Thoracic aorta (tissue), 2 donors: ENCODE data around the gene COA7. TPM values are rescaled to one million over a fixed set of nuclear protein-coding genes. Genes with fewer than 3 reads are reported as not detected.
"Not testable (repeated sequence)": the region's sequence is repeated elsewhere in the genome, so short reads cannot be mapped to it uniquely, and the experiment has no call there.

Experiments used
- ATAC-seq: fragments of 150-250 bp; one replicate; pipeline ENCODE4 v1.8.0; 2017; ENCODE audit warnings: low read depth; ENCODE audit not compliant: insufficient number of reproducible peaks, low FRiP score
- DNase-seq: peaks from one replicate; pipeline ENCODE4 v3.0.0-alpha.2; 2020; ENCODE audit warnings: low spot score
- H3K27ac ChIP-seq, 2 donors: fragments of 200-600 bp; sonication (generic); 1 replicate in 1 of 2; 2 replicates in 1 of 2; pipeline ENCODE4 v1.5.1; 2016; ENCODE audit warnings: mild to moderate bottlenecking in 2 of 2, moderate library complexity in 2 of 2
- H3K27me3 ChIP-seq: fragments of 200-600 bp; sonication (generic); replicated peaks from 2 replicates; pipeline ENCODE4 v1.6.0; 2016; ENCODE audit warnings: mild to moderate bottlenecking; ENCODE audit not compliant: insufficient read depth
- H3K36me3 ChIP-seq: fragments of 200-600 bp; sonication (generic); one replicate; pipeline ENCODE4 v1.5.1; 2016
- H3K4me1 ChIP-seq, 2 donors: fragments of 200-600 bp; sonication (generic); 1 replicate in 1 of 2; 2 replicates in 1 of 2; pipeline versions ENCODE4 v1.5.1 to v1.6.0; 2016; ENCODE audit warnings: low read depth in 2 of 2, mild to moderate bottlenecking in 1 of 2; ENCODE audit not compliant: control insufficient read depth in 1 of 2
- H3K4me3 ChIP-seq: fragments of 200-600 bp; sonication (generic); 2 replicates; pipeline ENCODE4 v1.5.1; 2016; ENCODE audit warnings: mild to moderate bottlenecking
- H3K9me3 ChIP-seq: fragments of 200-600 bp; sonication (generic); 2 replicates; pipeline ENCODE4 v1.5.1; 2016
- total RNA-seq, 2 donors: library from RNA; depleted of rRNA; stranded (reverse); fragments of >200 nt; gene quantifications; one replicate each; pipeline versions ENCODE4 v1.1.0 to v1.2.3, GENCODE V29; 2016
- TF ChIP-seq, protein P1 (sequence below): fragments of 200-600 bp; sonication (generic); IDR thresholded peaks from one replicate; pipeline ENCODE4 v1.5.1; 2019; ENCODE audit warnings: antibody characterized with exemption

COA7 gene
- total RNA-seq, 2 donors from 2014 or later, result 4.6 to 9.9 TPM

DNA sequence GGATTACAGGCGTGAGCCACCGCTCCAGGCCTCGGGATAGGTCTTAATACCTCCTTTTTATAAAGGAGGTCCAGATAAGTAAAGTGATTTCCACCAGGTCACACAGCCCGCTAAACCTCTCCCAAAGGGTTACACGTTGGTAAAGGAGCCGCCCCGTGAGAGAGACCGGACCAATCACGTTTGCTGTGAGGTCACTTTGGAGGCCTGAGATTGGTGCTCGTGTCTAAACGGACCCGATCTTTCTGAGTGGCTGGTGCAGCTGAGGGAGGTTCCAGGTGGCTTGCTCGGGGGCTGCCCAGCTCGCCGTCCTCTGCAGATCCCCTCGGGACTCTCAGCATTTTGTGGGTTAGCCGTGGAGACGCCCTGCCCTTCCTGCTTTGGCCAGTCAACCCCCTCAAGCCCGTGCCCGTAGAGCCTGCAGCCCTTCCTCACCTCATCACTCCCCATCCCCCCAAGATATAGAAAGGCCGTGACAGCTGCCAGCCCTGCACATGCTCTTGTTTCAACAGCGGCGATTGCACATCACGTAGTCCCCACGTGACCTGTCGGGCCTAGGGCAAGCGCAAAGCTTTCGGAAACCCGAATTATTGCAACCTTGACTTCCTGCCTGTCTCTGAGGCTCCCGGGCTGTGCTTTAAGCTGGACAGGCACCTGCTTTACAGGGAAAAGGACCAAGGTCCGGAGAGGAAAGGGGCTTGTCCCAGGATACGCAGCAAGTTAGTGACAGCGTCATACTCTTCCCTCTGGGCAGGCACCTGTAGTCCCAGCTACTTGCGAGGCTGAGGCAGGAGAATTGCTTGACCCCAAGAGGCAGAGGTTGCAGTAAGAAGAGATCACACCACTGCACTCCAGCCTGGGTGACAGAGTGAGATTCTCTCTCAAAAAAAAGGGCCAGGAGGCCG is 5.0 kb upstream of the COA7 start:
- no peaks in the 10 kb centered on the region for H3K27me3 ChIP-seq
- H3K36me3 ChIP-seq, result no peaks in the 10 kb centered on the region
- peak; percentile 90 for ATAC-seq
- TF ChIP-seq, protein P1, sequence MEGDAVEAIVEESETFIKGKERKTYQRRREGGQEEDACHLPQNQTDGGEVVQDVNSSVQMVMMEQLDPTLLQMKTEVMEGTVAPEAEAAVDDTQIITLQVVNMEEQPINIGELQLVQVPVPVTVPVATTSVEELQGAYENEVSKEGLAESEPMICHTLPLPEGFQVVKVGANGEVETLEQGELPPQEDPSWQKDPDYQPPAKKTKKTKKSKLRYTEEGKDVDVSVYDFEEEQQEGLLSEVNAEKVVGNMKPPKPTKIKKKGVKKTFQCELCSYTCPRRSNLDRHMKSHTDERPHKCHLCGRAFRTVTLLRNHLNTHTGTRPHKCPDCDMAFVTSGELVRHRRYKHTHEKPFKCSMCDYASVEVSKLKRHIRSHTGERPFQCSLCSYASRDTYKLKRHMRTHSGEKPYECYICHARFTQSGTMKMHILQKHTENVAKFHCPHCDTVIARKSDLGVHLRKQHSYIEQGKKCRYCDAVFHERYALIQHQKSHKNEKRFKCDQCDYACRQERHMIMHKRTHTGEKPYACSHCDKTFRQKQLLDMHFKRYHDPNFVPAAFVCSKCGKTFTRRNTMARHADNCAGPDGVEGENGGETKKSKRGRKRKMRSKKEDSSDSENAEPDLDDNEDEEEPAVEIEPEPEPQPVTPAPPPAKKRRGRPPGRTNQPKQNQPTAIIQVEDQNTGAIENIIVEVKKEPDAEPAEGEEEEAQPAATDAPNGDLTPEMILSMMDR, result no peak
- H3K4me1 ChIP-seq, result peaks cover 6 to 10% of the 10 kb centered on the region in 2 donors
- DNase-seq, result peak; percentile 75
- H3K27ac ChIP-seq, result peak overlapping the region; percentile 69 to 79
- no peaks in the 10 kb centered on the region for H3K9me3 ChIP-seq
- peak overlapping the region; percentile 76 for H3K4me3 ChIP-seq

DNA sequence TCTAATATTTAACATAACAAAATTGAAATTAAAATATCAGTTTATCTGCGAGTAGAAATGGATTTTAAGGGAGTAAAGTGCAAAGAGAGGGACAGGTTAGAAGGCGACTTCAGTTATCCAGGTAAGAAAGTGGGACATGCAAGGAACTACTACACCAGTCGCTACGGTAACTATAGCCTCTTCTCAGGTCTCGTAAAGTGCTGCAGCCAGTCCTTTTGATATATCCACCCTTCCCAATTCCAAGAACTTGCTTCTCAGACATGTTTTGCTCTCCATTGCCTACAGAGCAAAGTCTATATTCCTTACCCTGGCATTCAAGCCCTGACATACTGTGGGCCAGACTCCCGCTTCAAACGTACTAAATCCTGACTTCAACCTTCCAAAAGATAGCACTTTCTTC is 2.5 kb downstream of the COA7 start:
- Histone ChIP-seq H3K36me3 (peaks cover 11% of the 10 kb centered on the region), H3K4me1 (peaks cover 7 to 15% of the 10 kb centered on the region in 2 donors), H3K4me3 (no peak overlapping the region), H3K27me3 (no peaks in the 10 kb centered on the region), H3K9me3 (no peaks in the 10 kb centered on the region), H3K27ac (no peak overlapping the region)
- TF ChIP-seq, protein P1, result no peak
- no peak for DNase-seq
- ATAC-seq, result no peak

DNA sequence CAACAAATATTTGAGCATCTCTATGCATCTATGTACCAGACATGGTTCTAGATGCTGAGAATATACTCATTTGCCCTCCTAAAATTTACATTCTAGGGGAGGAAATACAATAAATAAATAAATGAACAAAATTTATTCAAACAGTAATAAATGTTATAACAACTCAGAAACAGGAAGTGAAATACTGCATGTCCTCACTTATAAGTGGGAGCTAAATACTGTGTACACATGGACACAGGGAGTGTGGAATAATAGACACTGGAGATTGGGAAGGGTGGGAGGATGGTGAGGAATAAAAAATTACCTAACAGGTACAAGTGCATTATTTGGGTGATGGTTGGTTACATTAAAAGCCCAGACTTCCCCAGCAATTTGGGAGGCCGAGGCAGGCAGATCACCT is 4.3 kb downstream of the COA7 start:
- TF ChIP-seq, protein P1, result no peak
- ATAC-seq (no peak), DNase-seq (no peak)
- Histone ChIP-seq H3K36me3 (peaks cover 11% of the 10 kb centered on the region), H3K27ac (no peak overlapping the region), H3K9me3 (no peaks in the 10 kb centered on the region), H3K4me1 (peaks cover 6 to 14% of the 10 kb centered on the region in 2 donors), H3K27me3 (no peaks in the 10 kb centered on the region), H3K4me3 (no peak overlapping the region)

DNA sequence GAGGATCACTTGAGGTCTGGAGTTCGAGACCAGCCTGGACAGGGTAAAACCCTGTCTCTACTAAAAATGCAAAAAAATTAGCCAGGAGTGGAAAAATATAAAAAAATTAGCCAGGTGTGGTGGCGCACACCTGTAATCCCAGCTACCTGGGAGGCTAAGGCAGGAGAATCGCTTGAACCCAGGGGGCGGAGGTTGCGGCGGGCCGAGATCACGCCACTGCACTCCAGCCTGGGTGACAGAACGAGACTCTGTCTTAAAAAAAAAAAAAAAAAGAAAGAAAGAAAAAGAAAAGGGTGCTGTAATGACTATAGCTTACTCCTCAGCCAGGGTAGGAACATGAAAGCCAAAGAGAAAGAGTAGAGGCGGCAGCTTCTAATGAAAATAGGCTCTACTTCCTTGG is 4.8 kb downstream of the COA7 start:
- not testable (repeated sequence) for H3K4me1 ChIP-seq, H3K4me3 ChIP-seq, ATAC-seq, DNase-seq, H3K27me3 ChIP-seq, H3K9me3 ChIP-seq, H3K27ac ChIP-seq
- peaks cover 11% of the 10 kb centered on the region for H3K36me3 ChIP-seq

DNA sequence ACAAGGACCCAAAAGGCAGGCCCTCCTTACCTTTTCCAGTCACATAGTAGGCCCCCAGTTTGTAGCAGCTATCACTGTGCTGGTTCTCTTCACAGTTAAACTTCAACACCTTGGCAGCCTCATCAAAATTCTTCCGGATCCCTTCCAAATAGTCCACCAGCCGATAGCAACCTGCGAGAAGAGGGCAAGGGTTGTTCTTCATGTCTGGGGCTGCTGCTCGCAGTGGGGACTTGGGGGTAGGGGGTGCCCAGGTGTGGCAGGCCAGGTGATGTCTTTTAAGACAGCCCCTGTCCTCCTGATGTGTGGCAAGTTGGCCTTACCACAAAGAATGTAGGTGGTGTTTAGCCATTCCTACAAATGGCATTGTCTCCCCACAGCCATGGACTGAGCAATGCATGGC is 5.5 kb downstream of the COA7 start:
- ATAC-seq (no peak), DNase-seq (no peak)
- H3K36me3 ChIP-seq, result peaks cover 13% of the 10 kb centered on the region
- no peak overlapping the region for H3K27ac ChIP-seq
- no peaks in the 10 kb centered on the region for H3K9me3 ChIP-seq
- no peak overlapping the region for H3K4me3 ChIP-seq
- no peaks in the 10 kb centered on the region for H3K27me3 ChIP-seq
- TF ChIP-seq, protein P1, result no peak
- peaks cover 4 to 9% of the 10 kb centered on the region in 2 donors for H3K4me1 ChIP-seq
